Measurements from ENCODE around the gene TM4SF1.

DNA sequence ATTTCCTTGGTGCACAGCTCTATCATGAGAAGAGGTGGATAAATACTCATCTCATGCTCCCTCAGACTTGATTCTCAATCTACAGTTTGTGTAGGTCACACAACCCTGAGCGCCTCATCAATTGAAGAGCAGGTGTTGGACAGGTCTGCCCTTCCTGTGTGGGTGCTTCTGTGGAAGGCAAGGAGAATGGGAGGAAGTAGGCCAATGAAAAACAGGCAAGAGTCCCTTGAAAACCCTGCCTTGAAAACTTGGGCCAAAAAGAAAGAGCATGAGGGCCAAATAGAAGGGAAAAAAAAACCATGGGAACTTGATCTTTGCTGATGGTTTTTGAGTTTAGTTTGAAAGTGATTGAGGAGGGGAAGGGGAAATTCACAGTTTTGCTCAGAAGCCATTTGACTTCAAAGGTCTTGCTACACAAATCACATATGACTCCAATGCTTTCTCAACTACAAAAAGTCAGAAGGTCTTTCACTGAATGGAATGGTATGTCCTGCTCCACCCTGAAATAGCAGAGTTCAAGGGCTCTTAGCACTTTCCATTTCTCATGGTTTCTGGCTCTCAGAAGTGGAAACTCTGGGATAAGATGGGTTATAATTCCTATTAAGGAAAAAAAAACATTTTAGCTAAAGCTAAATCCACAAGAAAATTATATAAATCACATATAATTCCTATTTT lies 37.2 kb upstream of the TM4SF1 start:
- TF ChIP-seq, protein P1, sequence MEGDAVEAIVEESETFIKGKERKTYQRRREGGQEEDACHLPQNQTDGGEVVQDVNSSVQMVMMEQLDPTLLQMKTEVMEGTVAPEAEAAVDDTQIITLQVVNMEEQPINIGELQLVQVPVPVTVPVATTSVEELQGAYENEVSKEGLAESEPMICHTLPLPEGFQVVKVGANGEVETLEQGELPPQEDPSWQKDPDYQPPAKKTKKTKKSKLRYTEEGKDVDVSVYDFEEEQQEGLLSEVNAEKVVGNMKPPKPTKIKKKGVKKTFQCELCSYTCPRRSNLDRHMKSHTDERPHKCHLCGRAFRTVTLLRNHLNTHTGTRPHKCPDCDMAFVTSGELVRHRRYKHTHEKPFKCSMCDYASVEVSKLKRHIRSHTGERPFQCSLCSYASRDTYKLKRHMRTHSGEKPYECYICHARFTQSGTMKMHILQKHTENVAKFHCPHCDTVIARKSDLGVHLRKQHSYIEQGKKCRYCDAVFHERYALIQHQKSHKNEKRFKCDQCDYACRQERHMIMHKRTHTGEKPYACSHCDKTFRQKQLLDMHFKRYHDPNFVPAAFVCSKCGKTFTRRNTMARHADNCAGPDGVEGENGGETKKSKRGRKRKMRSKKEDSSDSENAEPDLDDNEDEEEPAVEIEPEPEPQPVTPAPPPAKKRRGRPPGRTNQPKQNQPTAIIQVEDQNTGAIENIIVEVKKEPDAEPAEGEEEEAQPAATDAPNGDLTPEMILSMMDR (IDR thresholded peaks at IDR 0.05): no peak
- TF ChIP-seq, protein P2, sequence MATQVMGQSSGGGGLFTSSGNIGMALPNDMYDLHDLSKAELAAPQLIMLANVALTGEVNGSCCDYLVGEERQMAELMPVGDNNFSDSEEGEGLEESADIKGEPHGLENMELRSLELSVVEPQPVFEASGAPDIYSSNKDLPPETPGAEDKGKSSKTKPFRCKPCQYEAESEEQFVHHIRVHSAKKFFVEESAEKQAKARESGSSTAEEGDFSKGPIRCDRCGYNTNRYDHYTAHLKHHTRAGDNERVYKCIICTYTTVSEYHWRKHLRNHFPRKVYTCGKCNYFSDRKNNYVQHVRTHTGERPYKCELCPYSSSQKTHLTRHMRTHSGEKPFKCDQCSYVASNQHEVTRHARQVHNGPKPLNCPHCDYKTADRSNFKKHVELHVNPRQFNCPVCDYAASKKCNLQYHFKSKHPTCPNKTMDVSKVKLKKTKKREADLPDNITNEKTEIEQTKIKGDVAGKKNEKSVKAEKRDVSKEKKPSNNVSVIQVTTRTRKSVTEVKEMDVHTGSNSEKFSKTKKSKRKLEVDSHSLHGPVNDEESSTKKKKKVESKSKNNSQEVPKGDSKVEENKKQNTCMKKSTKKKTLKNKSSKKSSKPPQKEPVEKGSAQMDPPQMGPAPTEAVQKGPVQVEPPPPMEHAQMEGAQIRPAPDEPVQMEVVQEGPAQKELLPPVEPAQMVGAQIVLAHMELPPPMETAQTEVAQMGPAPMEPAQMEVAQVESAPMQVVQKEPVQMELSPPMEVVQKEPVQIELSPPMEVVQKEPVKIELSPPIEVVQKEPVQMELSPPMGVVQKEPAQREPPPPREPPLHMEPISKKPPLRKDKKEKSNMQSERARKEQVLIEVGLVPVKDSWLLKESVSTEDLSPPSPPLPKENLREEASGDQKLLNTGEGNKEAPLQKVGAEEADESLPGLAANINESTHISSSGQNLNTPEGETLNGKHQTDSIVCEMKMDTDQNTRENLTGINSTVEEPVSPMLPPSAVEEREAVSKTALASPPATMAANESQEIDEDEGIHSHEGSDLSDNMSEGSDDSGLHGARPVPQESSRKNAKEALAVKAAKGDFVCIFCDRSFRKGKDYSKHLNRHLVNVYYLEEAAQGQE (IDR thresholded peaks at IDR 0.05; ENCODE audit: insufficient read depth in 1 of 2, low read depth in 2 of 2, low read length in 1 of 2): no peak
- no peak for TF ChIP-seq TCF7L2 (IDR thresholded peaks at IDR 0.05; ENCODE audit: low read depth, low read length)
- TF ChIP-seq POLR2AphosphoS5 (IDR thresholded peaks at IDR 0.05; ENCODE audit: low read depth, low read length): no peak
- no peak for TF ChIP-seq SIN3A (IDR thresholded peaks at IDR 0.05; ENCODE audit: borderline replicate concordance, insufficient read depth, low read depth, low read length)

Data from Panc1 (cell line).